SK-N-MC (cell line): ENCODE results near the gene SMCO4.

Experiments used
- DNase-seq: peaks from one replicate; pipeline ENCODE4 v3.0.0-alpha.2; 2011; ENCODE audit warnings: low read depth, low spot score
- H3K27ac ChIP-seq: fragments of 200-600 bp; sonication (generic); 2 replicates; pipeline ENCODE4 v1.5.1; 2016; ENCODE audit warnings: mixed run types
- H3K36me3 ChIP-seq: fragments of 200-600 bp; sonication (generic); 2 replicates; pipeline ENCODE4 v1.6.1; 2017; ENCODE audit warnings: antibody characterized with exemption, low read length, mixed read lengths; ENCODE audit not compliant: insufficient read depth
- H3K4me3 ChIP-seq: fragments of 200-600 bp; sonication (generic); 2 replicates; pipeline ENCODE4 v1.5.1; 2016
- H3K9ac ChIP-seq: fragments of 200-600 bp; sonication (generic); 2 replicates; pipeline ENCODE4 v1.8.0; 2017; ENCODE audit warnings: mixed run types, mixed read lengths; ENCODE audit not compliant: insufficient read length
- H3K9me3 ChIP-seq: fragments of 200-600 bp; sonication (generic); 2 replicates; pipeline ENCODE4 v1.6.1; 2017; ENCODE audit warnings: low read depth, mild to moderate bottlenecking, antibody characterized with exemption, low read length, moderate library complexity, mixed read lengths
- EZH2 ChIP-seq: fragments of 200-600 bp; sonication (generic); IDR thresholded peaks from one replicate; pipeline ENCODE4 v1.6.1; 2017; ENCODE audit warnings: antibody characterized with exemption
- FOXP2 ChIP-seq: optimal IDR thresholded peaks from 2 replicates; pipeline ENCODE3; 2011; ENCODE audit warnings: mild to moderate bottlenecking, moderate library complexity; ENCODE audit not compliant: insufficient read depth; ENCODE audit errors: extremely low read length, control extremely low read depth
- POLR2AphosphoS5 ChIP-seq: IDR thresholded peaks from 2 replicates; pipeline ENCODE4 v1.6.1; 2012; ENCODE audit warnings: mild to moderate bottlenecking, low read depth, low read length, borderline replicate concordance

The SMCO4 gene

DNA sequence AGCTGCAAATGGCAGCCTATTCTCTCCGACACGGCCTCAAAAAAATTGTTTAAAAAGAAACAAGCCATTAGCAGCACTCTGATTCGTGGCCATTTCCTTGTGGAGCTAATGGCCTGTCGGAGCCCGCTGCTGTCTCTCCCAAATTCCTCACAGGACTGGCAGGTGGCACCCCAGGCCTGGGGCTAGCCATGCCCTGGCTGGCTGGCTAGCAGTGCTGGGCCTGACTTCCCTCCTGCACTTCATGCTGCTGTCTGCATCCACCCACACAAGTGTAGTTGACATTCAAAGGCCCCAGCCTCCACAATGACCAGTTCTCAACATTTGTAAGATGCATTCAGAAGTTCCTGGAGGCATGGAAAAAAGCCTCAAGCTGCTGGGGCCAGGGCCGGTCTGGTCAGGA is 61.5 kb downstream of the SMCO4 start:
- no peak for TF ChIP-seq EZH2
- no peak for TF ChIP-seq FOXP2
- no peak for TF ChIP-seq POLR2AphosphoS5
- Histone ChIP-seq H3K9ac (no peak overlapping the region), H3K27ac (no peak overlapping the region), H3K9me3 (no peaks in the 10 kb centered on the region), H3K4me3 (no peak overlapping the region), H3K36me3 (no peaks in the 10 kb centered on the region)
- no peak for DNase-seq

DNA sequence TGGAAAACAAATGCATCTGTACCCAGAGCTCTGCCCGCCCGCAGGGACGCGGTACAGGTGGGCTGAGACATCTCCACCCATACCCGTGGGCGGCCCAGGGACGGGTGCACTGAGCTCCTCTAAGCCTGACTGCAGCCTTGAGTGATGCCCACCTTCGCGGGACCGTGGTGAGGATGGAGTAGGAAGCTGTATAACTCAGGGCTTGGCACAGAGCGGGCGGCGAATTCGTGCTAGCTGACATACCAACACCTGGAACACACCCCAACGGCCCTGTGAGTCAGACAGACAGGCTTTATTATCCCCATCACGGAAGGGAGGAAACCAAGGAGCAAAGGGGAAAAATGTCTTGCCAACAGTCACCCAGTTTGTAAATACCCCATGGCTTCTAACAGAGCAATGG is 61.9 kb downstream of the SMCO4 start:
- Histone ChIP-seq H3K36me3 (no peaks in the 10 kb centered on the region), H3K27ac (no peak overlapping the region), H3K4me3 (no peak overlapping the region), H3K9ac (no peak overlapping the region), H3K9me3 (no peaks in the 10 kb centered on the region)
- TF ChIP-seq FOXP2 (no peak), POLR2AphosphoS5 (no peak), EZH2 (no peak)
- no peak for DNase-seq

DNA sequence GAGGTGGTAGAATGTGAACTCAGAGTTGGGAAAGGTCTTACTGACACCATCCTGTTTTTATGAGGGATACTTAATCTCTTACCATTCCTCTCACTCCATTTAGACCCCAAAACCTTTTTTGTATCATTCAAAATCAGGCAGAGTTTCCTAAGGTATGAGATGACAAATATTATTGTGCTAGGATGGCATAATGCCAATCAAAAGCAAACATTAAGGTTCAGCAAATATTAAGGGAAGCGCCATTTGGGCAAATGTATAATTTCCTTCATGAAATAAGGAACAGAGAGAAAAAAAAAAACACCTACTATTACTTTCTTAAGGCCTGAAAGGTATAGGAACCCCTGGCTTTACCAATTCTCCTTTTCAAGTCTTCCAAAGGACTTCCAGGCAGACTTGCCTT is 62.4 kb downstream of the SMCO4 start:
- Histone ChIP-seq H3K4me3 (no peak overlapping the region), H3K9me3 (no peaks in the 10 kb centered on the region), H3K36me3 (no peaks in the 10 kb centered on the region), H3K27ac (no peak overlapping the region), H3K9ac (no peak overlapping the region)
- TF ChIP-seq POLR2AphosphoS5 (no peak), EZH2 (no peak), FOXP2 (no peak)
- no peak for DNase-seq

DNA sequence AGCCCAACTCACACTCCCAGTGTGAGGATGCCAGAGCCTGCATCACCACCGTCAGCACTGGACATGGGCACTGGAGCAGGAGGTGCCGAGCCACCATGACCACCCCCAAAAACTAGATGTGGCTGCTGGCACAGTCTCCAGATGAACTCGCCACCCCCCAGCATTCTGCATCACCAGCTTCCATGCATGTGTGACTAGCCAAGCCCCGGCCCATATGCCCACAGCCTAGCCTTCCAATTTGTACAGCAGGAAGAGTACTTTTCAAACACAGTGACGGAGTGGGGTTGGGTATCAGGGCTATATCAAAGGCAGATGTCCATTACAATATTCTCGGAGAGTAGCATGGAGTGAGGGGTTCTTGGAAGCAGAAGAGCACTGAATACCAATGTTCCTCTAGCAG is 62.9 kb downstream of the SMCO4 start:
- H3K9me3 ChIP-seq, result no peaks in the 10 kb centered on the region
- no peaks in the 10 kb centered on the region for H3K36me3 ChIP-seq
- H3K27ac ChIP-seq, result no peak overlapping the region
- H3K4me3 ChIP-seq, result no peak overlapping the region
- H3K9ac ChIP-seq, result no peak overlapping the region
- no peak for DNase-seq
- TF ChIP-seq FOXP2, result no peak
- TF ChIP-seq EZH2, result no peak
- TF ChIP-seq POLR2AphosphoS5, result no peak

DNA sequence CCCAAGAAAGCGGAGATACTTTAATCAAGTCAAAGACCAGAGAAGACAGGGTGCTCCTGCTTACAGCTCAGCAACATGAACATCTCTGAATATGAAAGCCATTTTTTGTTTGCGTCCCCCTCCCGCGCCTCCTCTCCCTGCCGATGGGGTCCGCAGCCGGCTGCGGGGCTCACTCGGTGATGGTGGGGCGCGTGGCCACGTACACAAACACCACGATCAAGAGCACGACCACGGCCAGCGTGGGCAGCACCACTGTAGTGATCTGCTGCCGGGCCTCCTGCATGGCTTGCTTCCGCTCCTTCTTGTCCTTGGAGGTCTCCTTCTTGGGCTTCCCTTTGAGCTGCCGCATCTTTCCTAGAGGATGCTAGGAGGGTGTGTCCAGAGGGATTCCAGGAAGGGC is 64.3 kb downstream of the SMCO4 start:
- no peak for TF ChIP-seq FOXP2
- no peak for TF ChIP-seq POLR2AphosphoS5
- TF ChIP-seq EZH2, result no peak
- Histone ChIP-seq H3K27ac (no peak overlapping the region), H3K36me3 (no peaks in the 10 kb centered on the region), H3K9me3 (no peaks in the 10 kb centered on the region), H3K4me3 (no peak overlapping the region), H3K9ac (no peak overlapping the region)
- DNase-seq, result no peak

DNA sequence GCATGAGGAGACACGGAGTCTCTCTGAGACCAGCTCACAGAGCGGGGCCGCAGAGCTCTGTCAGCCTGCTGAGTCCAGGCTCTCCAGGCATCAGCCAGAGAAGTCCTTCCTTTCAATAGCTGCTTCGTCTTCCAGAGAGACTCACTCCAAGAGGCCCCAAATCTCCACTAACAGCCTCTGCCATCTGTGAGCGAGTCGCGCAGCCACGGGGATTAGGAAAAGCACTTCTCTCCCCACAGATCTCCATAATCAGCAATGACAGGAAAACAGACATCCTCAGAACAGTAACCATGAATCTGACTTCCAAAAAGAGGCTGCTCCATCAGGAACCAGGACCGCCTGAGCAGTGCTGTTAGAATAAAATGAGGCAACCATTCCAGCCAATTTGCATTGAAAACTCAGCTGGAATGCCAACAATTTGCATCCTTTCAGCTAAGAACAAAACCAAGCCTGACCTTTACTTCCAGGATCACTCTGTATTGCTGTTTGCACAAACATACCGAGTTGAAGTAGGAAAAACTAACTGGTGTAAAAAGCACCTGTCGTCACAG is 65.4 kb downstream of the SMCO4 start:
- Histone ChIP-seq H3K9ac (no peak overlapping the region), H3K36me3 (no peaks in the 10 kb centered on the region), H3K27ac (no peak overlapping the region), H3K9me3 (no peaks in the 10 kb centered on the region), H3K4me3 (no peak overlapping the region)
- no peak for DNase-seq
- TF ChIP-seq FOXP2, result no peak
- TF ChIP-seq POLR2AphosphoS5, result no peak
- no peak for TF ChIP-seq EZH2

DNA sequence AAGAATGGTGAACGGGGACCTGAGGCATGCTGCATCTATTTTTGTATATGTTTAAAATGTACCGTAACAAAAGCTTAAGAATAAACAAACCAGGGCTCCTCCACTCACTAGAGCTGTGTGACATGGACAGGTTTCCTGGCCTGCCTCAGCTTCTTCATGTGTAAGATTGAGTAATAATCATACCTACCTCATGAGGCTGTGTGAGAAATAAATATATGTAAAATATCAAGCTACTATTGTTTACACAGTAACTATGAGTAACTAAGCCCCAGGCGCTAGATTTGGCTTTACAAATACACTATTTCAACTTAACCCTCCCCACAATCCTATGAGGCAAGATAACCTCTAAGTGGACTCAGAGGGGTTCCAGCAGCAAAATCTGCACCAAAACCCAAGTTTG is 66.4 kb downstream of the SMCO4 start:
- H3K9me3 ChIP-seq, result no peaks in the 10 kb centered on the region
- H3K4me3 ChIP-seq, result no peak overlapping the region
- no peak overlapping the region for H3K9ac ChIP-seq
- DNase-seq, result no peak
- no peaks in the 10 kb centered on the region for H3K36me3 ChIP-seq
- TF ChIP-seq POLR2AphosphoS5 (no peak), EZH2 (no peak), FOXP2 (no peak)
- no peak overlapping the region for H3K27ac ChIP-seq

DNA sequence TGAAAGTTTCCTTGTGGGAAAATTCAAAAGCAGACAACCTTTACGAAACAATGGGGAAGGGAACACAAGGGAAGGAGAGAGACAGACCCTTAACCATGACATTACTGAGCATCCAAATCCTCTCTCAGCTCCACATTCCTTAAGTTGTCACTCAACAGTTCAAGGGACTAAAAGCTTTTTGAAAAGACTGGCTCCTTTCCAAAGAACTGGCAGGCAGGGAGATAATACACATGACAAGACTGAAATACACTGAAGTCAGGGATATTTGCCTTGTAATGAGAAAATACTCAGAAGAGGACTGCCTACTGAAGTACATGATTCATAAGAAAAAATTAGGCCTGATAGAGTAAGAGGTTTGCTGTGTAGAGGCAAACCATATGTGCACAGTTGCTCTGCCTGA is 69.1 kb downstream of the SMCO4 start:
- Histone ChIP-seq H3K9ac (no peak overlapping the region), H3K4me3 (no peak overlapping the region), H3K36me3 (no peaks in the 10 kb centered on the region), H3K9me3 (no peaks in the 10 kb centered on the region), H3K27ac (no peak overlapping the region)
- TF ChIP-seq FOXP2 (no peak), POLR2AphosphoS5 (no peak), EZH2 (no peak)
- no peak for DNase-seq

DNA sequence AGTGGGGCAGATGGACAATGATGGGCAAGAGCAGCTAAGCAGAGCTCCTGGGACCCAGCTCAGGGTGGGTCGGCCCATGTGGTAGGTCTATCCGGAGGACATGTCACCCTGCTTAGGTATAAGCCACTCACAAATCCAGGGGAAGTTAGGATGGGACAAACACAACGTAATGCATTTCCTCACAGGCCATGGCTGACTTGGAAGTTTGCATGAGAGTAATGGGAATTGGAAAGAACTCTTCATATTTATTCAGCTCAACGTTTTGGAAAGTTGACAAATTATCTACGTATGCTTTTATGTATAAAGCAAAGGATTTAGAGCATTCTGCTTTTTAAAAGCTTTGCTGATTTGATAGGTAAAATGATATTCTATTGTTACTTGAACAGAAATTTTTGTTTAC is 74.9 kb downstream of the SMCO4 start:
- no peaks in the 10 kb centered on the region for H3K9me3 ChIP-seq

More for the DNA sequence above, 74.9 kb downstream of the SMCO4 start:
- H3K4me3 ChIP-seq, result no peak overlapping the region
- no peak for DNase-seq
- H3K27ac ChIP-seq, result no peak overlapping the region
- no peak overlapping the region for H3K9ac ChIP-seq
- TF ChIP-seq EZH2, result no peak
- no peak for TF ChIP-seq FOXP2
- TF ChIP-seq POLR2AphosphoS5, result no peak
- no peaks in the 10 kb centered on the region for H3K36me3 ChIP-seq
